ENCODE measurements around the gene MPHOSPH8. TPM values are rescaled to one million over a fixed set of nuclear protein-coding genes. Genes with fewer than 3 reads are reported as not detected.

Gene MPHOSPH8
- total RNA-seq, result 10 to 100 TPM; 13.3 to 14.2 TPM
- 10 to 100 TPM in 1 of 2 donors, 1 to 10 TPM in 1; 8.4 to 11.4 TPM for polyA plus RNA-seq

GRCh38 chr13:19633479-19634255 lies at the start of gene MPHOSPH8:
Gene MPHOSPH8 (plus strand): TSS chr13:19633659. CDS start chr13:19633749, 90 bp downstream.
- H3K36me3 ChIP-seq (ENCODE audit: control insufficient read depth in 4 of 4, insufficient read depth in 3 of 4, low read depth in 1 of 4, low read length in 3 of 4), result peaks cover 0 to 3% (median 1%) of the 10 kb centered on the region in 4 donors
- H3K4me3 ChIP-seq (ENCODE audit: low read depth in 1 of 3, low read length in 3 of 3), result peak within 1 kb of the TSS; percentile 65 to 97 (median 83)
- H3K27ac ChIP-seq (ENCODE audit: low read depth in 1 of 2, low read length in 2 of 2), result peak within 1 kb of the TSS; percentile 82 to 87
- H3K9me3 ChIP-seq (ENCODE audit: control insufficient read depth in 4 of 4, low read length in 3 of 4), result no peaks in the 10 kb centered on the region
- TF ChIP-seq ATF3 (IDR thresholded peaks at IDR 0.05) (no peak), YY1 (IDR thresholded peaks at IDR 0.05) (peak; percentile 68), HNF4A (conservative IDR thresholded peaks at IDR 0.05) (peak in 1 of 2 donors; percentile 13), SP1 (IDR thresholded peaks at IDR 0.05) (peak; percentile 97), FOXA2 (IDR thresholded peaks at IDR 0.05) (no peak), NR2F2 (IDR thresholded peaks at IDR 0.05) (peak; percentile 85), TAF1 (conservative IDR thresholded peaks at IDR 0.05) (peak; percentile 52), RAD21 (IDR thresholded peaks at IDR 0.05) (peak in 1 of 2 donors; percentile 43), GABPA (IDR thresholded peaks at IDR 0.05 in 1 of 2, conservative IDR thresholded peaks at IDR 0.05 in 1 of 2) (peak; percentile 20 to 81), ZBTB33 (IDR thresholded peaks at IDR 0.05) (peak; percentile 37), RXRA (IDR thresholded peaks at IDR 0.05) (peak in 1 of 2 donors; percentile 29), EGR1 (IDR thresholded peaks at IDR 0.05; ENCODE audit: low read depth in 2 of 2) (peak in 1 of 2 donors; percentile 14)
- TF ChIP-seq, protein P1, sequence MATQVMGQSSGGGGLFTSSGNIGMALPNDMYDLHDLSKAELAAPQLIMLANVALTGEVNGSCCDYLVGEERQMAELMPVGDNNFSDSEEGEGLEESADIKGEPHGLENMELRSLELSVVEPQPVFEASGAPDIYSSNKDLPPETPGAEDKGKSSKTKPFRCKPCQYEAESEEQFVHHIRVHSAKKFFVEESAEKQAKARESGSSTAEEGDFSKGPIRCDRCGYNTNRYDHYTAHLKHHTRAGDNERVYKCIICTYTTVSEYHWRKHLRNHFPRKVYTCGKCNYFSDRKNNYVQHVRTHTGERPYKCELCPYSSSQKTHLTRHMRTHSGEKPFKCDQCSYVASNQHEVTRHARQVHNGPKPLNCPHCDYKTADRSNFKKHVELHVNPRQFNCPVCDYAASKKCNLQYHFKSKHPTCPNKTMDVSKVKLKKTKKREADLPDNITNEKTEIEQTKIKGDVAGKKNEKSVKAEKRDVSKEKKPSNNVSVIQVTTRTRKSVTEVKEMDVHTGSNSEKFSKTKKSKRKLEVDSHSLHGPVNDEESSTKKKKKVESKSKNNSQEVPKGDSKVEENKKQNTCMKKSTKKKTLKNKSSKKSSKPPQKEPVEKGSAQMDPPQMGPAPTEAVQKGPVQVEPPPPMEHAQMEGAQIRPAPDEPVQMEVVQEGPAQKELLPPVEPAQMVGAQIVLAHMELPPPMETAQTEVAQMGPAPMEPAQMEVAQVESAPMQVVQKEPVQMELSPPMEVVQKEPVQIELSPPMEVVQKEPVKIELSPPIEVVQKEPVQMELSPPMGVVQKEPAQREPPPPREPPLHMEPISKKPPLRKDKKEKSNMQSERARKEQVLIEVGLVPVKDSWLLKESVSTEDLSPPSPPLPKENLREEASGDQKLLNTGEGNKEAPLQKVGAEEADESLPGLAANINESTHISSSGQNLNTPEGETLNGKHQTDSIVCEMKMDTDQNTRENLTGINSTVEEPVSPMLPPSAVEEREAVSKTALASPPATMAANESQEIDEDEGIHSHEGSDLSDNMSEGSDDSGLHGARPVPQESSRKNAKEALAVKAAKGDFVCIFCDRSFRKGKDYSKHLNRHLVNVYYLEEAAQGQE (IDR thresholded peaks at IDR 0.05), result peak; percentile 60
- TF ChIP-seq, protein P2, sequence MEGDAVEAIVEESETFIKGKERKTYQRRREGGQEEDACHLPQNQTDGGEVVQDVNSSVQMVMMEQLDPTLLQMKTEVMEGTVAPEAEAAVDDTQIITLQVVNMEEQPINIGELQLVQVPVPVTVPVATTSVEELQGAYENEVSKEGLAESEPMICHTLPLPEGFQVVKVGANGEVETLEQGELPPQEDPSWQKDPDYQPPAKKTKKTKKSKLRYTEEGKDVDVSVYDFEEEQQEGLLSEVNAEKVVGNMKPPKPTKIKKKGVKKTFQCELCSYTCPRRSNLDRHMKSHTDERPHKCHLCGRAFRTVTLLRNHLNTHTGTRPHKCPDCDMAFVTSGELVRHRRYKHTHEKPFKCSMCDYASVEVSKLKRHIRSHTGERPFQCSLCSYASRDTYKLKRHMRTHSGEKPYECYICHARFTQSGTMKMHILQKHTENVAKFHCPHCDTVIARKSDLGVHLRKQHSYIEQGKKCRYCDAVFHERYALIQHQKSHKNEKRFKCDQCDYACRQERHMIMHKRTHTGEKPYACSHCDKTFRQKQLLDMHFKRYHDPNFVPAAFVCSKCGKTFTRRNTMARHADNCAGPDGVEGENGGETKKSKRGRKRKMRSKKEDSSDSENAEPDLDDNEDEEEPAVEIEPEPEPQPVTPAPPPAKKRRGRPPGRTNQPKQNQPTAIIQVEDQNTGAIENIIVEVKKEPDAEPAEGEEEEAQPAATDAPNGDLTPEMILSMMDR (IDR thresholded peaks at IDR 0.05; ENCODE audit: low read depth, low read length, missing input control), result no peak
- H3K27me3 ChIP-seq (ENCODE audit: control insufficient read depth in 4 of 4, insufficient read depth in 4 of 4, low read length in 3 of 4), result no peaks in the 10 kb centered on the region
- peak; percentile 94 for DNase-seq (ENCODE audit: low spot score)
- under 1% methylated on average over 58 of the region's 58 CpGs for WGBS
- H3K9ac ChIP-seq (ENCODE audit: low read depth in 1 of 2, low read length in 2 of 2), result peak within 1 kb of the TSS; percentile 59 to 76
- peaks cover 2 to 23% (median 11%) of the 10 kb centered on the region in 4 donors for H3K4me1 ChIP-seq (ENCODE audit: control insufficient read depth in 4 of 4, insufficient read depth in 4 of 4, low read length in 3 of 4)

Data from liver (tissue), 9 donors.